Occipital lobe (tissue), 2 donors: ENCODE data around the gene IL1RAPL1. TPM values are rescaled to one million over a fixed set of nuclear protein-coding genes. Genes with fewer than 3 reads are reported as not detected.

Experiments used
- small RNA-seq: library from RNA; depleted of rRNA; stranded (forward); fragments of <200 nt; gene quantifications from one replicate; pipeline ENCODE3, GENCODE V24; 2014
- total RNA-seq: library from RNA; depleted of rRNA; stranded (reverse); fragments of >200 nt; gene quantifications from one replicate; pipeline ENCODE4 v1.2.3, GENCODE V29; 2014

The IL1RAPL1 gene
- total RNA-seq, 1 donor from 2014 or later: 17.0 TPM

Small RNA genes within 50 kb of the gene (small RNA-seq; reads per million reads assigned to genes)
- not detected for gene MIR4666B
- gene RF00284: 0.15 reads per million
- 0.26 reads per million for gene RNA5SP500
